ENCODE results near the gene EEPD1. TPM values are rescaled to one million over a fixed set of nuclear protein-coding genes. Genes with fewer than 3 reads are reported as not detected.

The EEPD1 gene
- total and polyA plus RNA-seq, 2 donors (not counting 3 experiments of a cell fraction or from before 2014, with no cell fraction given) = 0.40 to 0.42 TPM

GRCh38 chr7:36217961-36218284 is 64.9 kb downstream of the EEPD1 start:
- CTCF ChIA-PET = no interaction called here
- H4K20me1 ChIP-seq (replicated peaks; ENCODE audit: control insufficient read depth, extremely low read depth, insufficient read depth, low read length) = no peaks in the 10 kb centered on the region

More at GRCh38 chr7:36217961-36218284, 64.9 kb downstream of the EEPD1 start:
- Histone ChIP-seq H3K9me3 (replicated peaks; ENCODE audit: control insufficient read depth, insufficient read depth, low read length) (no peaks in the 10 kb centered on the region), H3K27me3 (ENCODE audit: control insufficient read depth in 2 of 2, insufficient read depth in 2 of 2, low read length in 2 of 2) (peaks cover 0 to 3% of the 10 kb centered on the region in 2 experiments), H3K9me1 (replicated peaks; ENCODE audit: control insufficient read depth, extremely low read depth, insufficient read depth, low read length) (no peaks in the 10 kb centered on the region), H3K4me1 (ENCODE audit: control insufficient read depth, extremely low read depth, insufficient read depth, low read length) (no peaks in the 10 kb centered on the region), H3K36me3 (ENCODE audit: control insufficient read depth in 2 of 2, extremely low read depth in 1 of 2, insufficient read depth in 2 of 2, low read length in 2 of 2) (no peaks in the 10 kb centered on the region), H3K9ac (replicated peaks; ENCODE audit: extremely low read depth, insufficient read depth, low read length) (no peak overlapping the region), H3K27ac (ENCODE audit: insufficient read depth, low read depth, low read length) (no peak overlapping the region), H3K4me3 (replicated peaks in 1 of 3; ENCODE audit: insufficient read depth in 1 of 3, low read depth in 1 of 3, low read length in 3 of 3) (no peak overlapping the region), H3K4me2 (ENCODE audit: insufficient read depth, low read length) (no peak overlapping the region), H3K79me2 (ENCODE audit: control insufficient read depth, insufficient read depth, low read length) (no peaks in the 10 kb centered on the region), H2AFZ (ENCODE audit: low read depth, low read length) (no peak overlapping the region)
- no peak for TF ChIP-seq MYC (IDR thresholded peaks at IDR 0.05; ENCODE audit: low read depth, low read length)
- no peak for TF ChIP-seq JUN (IDR thresholded peaks at IDR 0.05; ENCODE audit: borderline replicate concordance, insufficient read depth, insufficient read length, low read depth)
- no peak for TF ChIP-seq GATA2 (IDR thresholded peaks at IDR 0.05; ENCODE audit: insufficient read depth, insufficient read length, low read depth, low read length)
- no peak for TF ChIP-seq EZH2 (IDR thresholded peaks at IDR 0.05; ENCODE audit: borderline replicate concordance, low read depth, low read length, severe bottlenecking)
- TF ChIP-seq MAX (IDR thresholded peaks at IDR 0.05; ENCODE audit: insufficient read depth, insufficient read length) = no peak
- no peak for TF ChIP-seq POLR2AphosphoS5 (IDR thresholded peaks at IDR 0.05; ENCODE audit: insufficient read depth, low read depth, low read length)
- no peak for TF ChIP-seq POLR2A (IDR thresholded peaks at IDR 0.05; ENCODE audit: low read depth, low read length)
- TF ChIP-seq CTCF (IDR thresholded peaks at IDR 0.05; ENCODE audit: extremely low read depth in 1 of 2, insufficient read depth in 1 of 2, low read depth in 1 of 2, low read length in 2 of 2) = no peak
- TF ChIP-seq FOS (IDR thresholded peaks at IDR 0.05; ENCODE audit: borderline replicate concordance, insufficient read depth, low read length) = no peak
- intact Hi-C loops (cut with micrococcal nuclease) = no loop called here
- no peak for FAIRE-seq
- POLR2A ChIA-PET = no interaction called here
- no peak for DNase-seq (ENCODE audit: low read depth, low spot score)
- BruUV-seq (replicated peaks) = no TSS peak
- dilution Hi-C loops (cut with MboI; ENCODE audit: extremely low pct_ligation_motif_present, low sequenced_read_pairs) = no loop called here
